ENCODE measurements around the gene HDAC4.
"Not testable (repeated sequence)": the region's sequence is repeated elsewhere in the genome, so short reads cannot be mapped to it uniquely, and the experiment has no call there.

The HDAC4 gene

DNA sequence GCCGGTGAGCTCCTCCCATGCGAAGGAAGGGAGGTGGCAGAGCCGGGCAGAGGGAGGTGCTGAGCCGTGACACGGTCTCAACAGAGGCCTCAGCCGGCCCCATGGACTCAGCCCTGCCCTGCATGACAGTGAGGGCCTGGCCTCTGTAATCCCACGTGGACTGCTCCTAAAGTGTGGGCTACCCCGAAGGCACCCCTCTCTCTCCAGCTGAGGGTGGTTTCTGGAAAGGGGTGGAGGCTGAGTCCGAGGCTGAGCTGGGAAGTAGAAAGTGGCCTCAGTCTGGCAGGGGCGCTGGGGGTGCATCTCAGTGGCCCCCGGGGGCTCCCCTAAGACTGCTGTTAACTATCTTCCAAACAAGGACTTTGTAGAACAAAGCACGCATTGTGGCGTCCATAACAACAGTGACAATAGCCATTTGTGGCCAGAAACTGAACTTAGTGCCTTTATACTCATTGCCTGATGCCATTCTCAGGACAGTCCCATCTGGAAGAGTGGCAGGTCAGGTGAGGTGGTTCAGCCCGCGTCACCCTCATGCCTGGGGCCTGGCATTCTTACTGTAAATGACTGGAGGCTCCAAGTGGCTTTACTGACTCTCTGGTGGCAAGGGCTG is 360.6 kb downstream of the HDAC4 start:
- no peak for DNase-seq (ENCODE audit: low read depth in 2 of 2, low spot score in 1 of 2)

- no peak for DNase-seq (ENCODE audit: low read depth in 2 of 2, low spot score in 1 of 2)
Observed at GRCh38 chr2:239039479-239039861, 361.4 kb downstream of the HDAC4 start.

DNA sequence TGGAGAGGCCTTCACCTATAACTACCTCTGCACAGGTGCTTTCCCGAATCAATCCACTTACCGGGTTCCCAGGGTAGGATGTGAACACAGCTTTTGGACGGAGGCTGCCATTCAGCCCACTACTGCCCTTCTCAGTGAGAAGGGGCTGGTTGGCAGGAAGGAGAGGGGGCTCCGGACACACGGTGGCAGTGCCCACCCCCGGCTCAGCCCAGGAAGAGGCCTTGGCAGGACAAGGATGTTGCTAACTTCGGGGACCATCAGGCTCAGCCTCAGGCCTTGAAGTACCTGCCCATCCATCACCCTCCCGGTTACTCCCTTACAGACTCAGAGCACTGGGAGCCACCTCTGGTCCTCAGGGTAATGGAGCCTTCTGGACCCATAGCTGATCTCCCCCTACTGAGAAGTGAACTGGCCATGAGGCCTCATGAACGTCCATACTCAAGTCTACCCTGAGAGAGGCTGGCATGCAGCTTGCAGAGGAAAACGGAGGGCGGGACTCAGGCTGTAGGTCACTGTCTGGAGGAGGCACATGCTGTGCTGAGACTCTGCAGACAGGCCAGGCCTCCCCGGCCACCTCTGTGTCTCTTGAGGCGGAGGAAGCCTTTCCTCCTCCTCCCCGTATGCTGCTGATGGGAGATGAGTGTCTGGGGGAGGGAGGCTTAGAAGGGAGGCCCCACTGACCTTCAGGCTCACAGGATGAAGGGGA is 361.9 kb downstream of the HDAC4 start:
- no peak for DNase-seq (ENCODE audit: low read depth in 2 of 2, low spot score in 1 of 2)

DNA sequence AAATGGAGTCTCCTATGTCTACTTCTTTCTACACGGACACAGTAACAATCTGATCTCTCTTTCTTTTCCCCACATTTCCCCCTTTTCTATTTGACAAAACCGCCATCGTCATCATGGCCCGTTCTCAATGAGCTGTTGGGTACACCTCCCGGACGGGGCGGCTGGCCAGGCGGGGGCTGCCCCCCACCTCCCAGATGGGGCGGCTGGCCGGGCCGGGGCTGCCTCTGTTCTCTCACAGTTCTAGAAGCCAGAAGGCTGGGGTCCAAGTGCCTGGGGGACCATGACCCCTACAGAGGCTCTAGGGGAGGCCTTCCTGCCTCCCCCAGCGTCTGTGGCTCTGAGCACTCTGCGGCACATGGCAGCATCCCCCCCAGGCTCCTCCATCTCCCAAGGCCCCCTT is 362.5 kb downstream of the HDAC4 start:
- not testable (repeated sequence) for DNase-seq (ENCODE audit: low read depth in 2 of 2, low spot score in 1 of 2)

DNA sequence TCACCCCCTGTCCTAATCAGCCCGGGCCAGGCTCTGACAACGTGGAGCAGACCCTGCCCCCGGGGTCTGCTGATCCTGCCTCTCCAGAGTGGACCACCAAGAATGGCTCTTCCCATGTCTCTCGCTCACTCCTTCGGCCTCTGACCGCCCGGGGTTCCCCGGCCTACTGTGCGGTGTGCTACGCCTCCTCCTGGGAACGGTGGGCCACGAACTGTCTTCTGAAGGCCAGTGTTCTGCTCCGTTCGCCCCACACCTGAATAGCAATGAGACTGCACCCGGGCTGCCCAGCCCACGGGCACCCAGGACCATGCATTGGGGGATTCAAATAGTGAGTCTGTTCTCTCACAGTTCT is 363.3 kb downstream of the HDAC4 start:
- DNase-seq (ENCODE audit: low read depth in 2 of 2, low spot score in 1 of 2), result no peak

- DNase-seq (ENCODE audit: low read depth in 2 of 2, low spot score in 1 of 2), result no peak
Observed at GRCh38 chr2:239036819-239037558, 363.8 kb downstream of the HDAC4 start.

- no peak for DNase-seq (ENCODE audit: low read depth in 2 of 2, low spot score in 1 of 2)
Observed at GRCh38 chr2:239035997-239036731, 364.7 kb downstream of the HDAC4 start.

DNA sequence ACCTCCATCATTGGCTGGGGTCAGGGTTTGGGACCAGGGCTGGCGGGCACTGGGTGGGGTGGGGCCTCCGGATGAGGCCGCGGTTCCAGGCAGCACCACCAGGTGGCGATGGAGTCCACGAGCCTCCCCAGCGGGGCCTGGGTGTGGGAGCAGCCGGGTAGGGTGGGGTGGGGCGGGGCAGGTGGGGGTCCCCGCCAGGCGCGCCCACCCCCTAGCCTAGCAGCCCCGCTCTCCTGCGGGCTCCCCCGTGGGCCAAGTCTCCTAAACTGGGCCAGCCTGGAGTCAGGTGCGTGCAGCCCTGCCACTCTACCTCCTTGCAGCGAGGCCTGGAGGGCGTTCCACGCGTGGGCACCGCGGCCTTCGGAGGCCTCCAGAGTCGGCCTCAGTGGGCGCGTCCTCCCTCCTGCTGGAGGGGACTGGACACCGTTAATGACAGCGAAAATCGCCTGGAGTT is 365.4 kb downstream of the HDAC4 start:
- peak; percentile 4 to 37 for DNase-seq (ENCODE audit: low read depth in 2 of 2, low spot score in 1 of 2)

GRCh38 chr2:239034561-239035341 is 366.1 kb downstream of the HDAC4 start:
- DNase-seq (ENCODE audit: low read depth in 2 of 2, low spot score in 1 of 2), result no peak

- DNase-seq (ENCODE audit: low read depth in 2 of 2, low spot score in 1 of 2), result no peak
Observed at GRCh38 chr2:239033801-239034560, 366.8 kb downstream of the HDAC4 start.

DNA sequence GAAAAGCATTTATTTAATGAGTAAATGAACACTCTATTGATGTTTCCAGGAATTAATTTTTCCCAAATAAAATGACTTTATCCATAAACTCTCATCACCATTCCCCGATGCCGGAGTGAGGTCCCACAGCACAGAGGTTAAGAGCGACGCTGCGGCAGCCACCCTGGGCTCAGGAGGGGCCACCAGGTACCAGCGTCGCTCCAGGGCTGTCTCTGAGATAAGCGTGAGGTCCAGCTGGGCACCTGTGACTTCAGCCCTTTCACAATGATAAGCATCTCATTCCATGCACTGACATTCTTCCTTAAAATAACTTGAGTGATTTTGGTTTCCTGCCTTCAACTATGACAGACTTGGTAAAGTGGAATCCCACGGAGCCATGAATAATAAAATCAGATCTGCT is 370.9 kb downstream of the HDAC4 start:
- DNase-seq (ENCODE audit: low read depth in 2 of 2, low spot score in 1 of 2), result no peak

DNA sequence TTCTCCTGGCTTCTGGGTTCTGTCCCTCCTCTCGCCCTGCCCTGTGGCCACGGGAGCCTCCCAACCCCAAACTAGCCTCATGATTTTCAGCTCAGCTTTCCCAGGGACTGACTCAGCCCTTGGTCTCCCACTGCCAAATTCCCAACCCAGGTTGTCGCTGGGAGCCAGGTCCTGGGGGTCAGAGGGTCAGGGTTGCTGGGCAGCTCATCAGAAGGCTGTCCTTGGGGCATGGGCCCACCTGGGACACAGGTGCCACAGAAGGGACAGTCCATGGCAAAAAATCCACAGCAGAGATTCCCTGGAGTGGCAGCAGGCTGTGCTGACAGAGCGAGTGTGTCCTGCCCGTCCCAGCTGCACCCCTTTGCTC is 372.6 kb downstream of the HDAC4 start:
- no peak for DNase-seq (ENCODE audit: low read depth in 2 of 2, low spot score in 1 of 2)

DNA sequence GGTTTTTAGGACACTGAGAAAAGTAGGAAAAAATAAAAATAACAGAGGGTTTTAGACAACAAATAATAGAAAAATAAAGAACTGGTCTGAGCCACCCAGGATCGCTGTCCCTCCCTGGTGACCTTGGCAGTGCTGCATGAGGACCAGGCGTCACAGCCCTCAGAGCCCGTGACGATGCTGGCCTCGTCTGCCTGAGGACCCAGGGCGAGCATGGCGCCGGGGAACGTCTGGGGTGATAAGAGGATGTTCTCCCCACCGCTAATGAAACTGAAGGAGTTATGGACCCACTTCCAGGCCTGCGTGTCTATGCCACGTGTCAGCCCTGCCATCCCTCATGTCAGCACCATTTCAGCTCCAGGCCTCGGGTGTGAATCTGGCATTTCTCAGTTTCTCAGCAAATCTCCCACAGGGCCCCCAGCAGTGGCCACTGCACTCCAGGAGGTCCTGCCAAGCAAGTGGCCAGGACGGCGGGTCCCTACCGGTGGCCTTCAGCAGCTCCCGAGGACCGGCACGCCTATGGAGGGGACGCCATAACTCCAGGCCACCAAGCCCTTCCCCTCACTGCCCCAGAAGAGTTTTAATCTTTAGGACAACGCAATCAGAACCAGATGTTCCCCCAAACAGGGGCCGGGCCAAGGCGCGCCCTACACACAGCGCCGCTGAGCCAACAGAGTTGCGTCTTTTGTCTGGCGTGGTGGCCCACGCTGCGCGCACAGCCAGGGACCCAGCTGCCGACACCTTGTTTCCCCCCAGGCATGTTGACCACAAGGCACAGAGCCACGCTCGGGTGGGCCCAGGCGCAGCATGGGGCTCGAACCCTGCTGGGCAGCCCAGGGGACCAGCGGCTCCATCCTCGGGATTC is 373.2 kb downstream of the HDAC4 start:
- no peak for DNase-seq (ENCODE audit: low read depth in 2 of 2, low spot score in 1 of 2)

DNA sequence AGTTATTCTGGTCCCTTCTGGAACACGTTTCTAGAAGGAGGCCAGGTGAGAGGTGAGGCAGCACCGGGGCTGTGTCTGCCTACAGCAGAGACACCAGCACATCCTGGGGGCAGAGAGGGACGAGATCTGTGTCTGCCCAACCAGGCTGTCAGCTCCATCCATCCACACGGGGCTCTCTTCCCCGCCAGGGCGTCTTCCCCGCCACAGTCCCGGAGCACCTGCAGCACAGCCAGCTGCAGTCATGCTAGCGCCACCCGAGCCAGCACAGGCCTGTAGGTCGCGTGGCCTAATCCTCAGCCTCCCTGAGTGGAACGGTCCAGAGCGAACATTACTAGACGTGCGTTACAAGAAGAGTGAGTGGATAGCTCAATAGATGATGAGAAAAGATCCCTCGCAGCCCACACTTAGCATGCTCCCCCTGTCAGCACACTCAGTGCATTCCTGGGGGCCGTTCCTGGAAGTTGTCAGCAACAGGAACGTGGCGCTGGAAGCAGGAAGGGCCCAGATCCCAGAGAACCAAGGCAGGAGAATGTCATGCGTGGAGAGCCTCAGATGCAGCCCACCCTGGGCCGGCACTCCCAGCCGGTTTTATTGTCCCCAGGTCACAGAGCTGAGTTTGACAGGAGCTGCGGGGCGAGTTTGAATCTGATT is 374.0 kb downstream of the HDAC4 start:
- DNase-seq (ENCODE audit: low read depth in 2 of 2, low spot score in 1 of 2), result no peak

DNA sequence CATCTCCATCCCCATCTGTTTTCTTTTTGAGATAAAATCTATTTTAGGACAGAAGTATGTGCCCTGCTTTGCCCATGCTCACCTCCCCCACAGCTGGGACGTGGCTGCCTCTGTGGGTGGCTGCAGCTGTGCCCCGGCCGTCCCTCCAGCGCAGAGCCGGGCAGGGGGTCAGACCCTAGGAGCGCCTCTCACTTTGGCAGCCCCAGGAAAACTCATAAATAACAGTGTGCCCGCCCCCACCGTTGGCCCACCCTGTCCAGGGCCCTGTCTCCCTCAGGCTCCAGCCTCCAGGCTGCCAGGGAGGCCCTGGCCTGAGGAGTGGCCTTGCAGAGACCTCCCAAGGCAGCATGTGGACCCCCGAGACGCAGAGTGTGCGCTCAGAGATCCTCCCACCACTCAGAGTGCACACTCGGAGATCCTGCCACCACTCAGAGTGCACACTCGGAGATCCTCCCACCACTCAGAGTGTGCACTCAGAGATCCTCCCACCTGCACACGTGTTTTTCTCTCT is 374.8 kb downstream of the HDAC4 start:
- no peak for DNase-seq (ENCODE audit: low read depth in 2 of 2, low spot score in 1 of 2)

- DNase-seq (ENCODE audit: low read depth in 2 of 2, low spot score in 1 of 2), result no peak
Observed at GRCh38 chr2:239025096-239025801, 375.6 kb downstream of the HDAC4 start.

DNA sequence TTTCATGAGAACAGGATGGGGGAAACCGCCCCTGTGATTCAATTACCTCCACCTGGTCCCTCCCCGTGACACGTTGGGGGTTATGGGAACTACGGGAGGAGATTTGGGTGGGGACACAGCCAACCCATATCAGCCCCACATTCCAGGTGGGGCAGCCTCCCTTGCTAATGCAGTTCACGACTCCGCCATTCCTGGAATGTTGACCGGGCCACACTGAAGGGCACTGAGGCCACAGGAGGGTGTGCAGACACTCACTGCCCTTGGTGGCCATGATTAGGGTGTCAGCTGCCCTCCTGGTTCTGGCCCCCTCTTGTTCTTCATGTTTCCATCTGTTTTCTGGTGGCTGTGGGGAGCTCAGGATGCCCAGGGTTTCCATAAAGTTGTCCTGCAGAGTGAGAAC is 376.6 kb downstream of the HDAC4 start:
- DNase-seq (ENCODE audit: low read depth in 2 of 2, low spot score in 1 of 2), result no peak
